Right lobe of liver (tissue), 4 donors: Measurements from ENCODE around the gene CCDC88A.

Source experiments
- POLR2A ChIP-seq: fragments of 450-650 bp; IDR thresholded peaks from one replicate; pipeline ENCODE4 v1.6.1; 2017; ENCODE audit warnings: antibody characterized with exemption, mild to moderate bottlenecking
- TF ChIP-seq, protein P1 (sequence below), 4 donors: fragments of 200-600 bp in 3 of 4; fragments of 450-650 bp in 1 of 4; IDR thresholded peaks; one replicate each; pipeline versions ENCODE4 v1.5.1 to v1.8.0; 2016 to 2022; ENCODE audit warnings: antibody characterized with exemption in 4 of 4, mild to moderate bottlenecking in 2 of 4
- donor health status: DM: no; HTN: no; CAD: no.
- donor health status: DM: no; HTN: no; CAD: no.
- donor health status: DM: no; HTN: yes; CAD: no.

DNA sequence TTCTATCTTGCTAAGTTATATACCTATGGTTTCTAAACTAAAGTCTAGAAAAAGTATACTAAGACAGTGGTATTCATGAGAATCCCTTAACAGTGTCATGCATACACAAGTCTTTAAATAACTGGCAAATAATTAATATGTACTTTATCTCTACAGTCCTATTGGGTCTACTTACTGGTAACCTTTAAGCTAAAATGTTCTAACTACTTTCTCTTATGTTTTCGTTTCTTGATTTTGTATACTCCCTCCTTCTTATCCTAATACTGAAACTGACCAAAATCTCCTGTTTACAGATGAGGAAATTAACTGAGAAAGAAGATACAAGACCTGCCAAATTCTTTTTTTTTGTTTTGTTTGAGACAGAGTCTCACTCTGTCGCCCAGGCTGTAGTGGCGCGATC lies 74.6 kb downstream of the CCDC88A start:
- TF ChIP-seq, protein P1, sequence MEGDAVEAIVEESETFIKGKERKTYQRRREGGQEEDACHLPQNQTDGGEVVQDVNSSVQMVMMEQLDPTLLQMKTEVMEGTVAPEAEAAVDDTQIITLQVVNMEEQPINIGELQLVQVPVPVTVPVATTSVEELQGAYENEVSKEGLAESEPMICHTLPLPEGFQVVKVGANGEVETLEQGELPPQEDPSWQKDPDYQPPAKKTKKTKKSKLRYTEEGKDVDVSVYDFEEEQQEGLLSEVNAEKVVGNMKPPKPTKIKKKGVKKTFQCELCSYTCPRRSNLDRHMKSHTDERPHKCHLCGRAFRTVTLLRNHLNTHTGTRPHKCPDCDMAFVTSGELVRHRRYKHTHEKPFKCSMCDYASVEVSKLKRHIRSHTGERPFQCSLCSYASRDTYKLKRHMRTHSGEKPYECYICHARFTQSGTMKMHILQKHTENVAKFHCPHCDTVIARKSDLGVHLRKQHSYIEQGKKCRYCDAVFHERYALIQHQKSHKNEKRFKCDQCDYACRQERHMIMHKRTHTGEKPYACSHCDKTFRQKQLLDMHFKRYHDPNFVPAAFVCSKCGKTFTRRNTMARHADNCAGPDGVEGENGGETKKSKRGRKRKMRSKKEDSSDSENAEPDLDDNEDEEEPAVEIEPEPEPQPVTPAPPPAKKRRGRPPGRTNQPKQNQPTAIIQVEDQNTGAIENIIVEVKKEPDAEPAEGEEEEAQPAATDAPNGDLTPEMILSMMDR (IDR thresholded peaks at IDR 0.05) = no peak
- TF ChIP-seq POLR2A = no peak
